Measurements from ENCODE around the gene ASPDH. TPM values are rescaled to one million over a fixed set of nuclear protein-coding genes. Genes with fewer than 3 reads are reported as not detected.

Gene ASPDH
- total and polyA plus RNA-seq, 2 experiments from 2014 or later = not detected

GRCh38 chr19:50549927-50550593 lies 36.3 kb upstream of the ASPDH start:
- H3K4me2 ChIP-seq (ENCODE audit: unreplicated experiment) = no peak overlapping the region
- no peak for TF ChIP-seq EZH2 (IDR thresholded peaks at IDR 0.05; ENCODE audit: insufficient read depth, poor library complexity, severe bottlenecking)
- TF ChIP-seq EZH2phosphoT487 (IDR thresholded peaks at IDR 0.05; ENCODE audit: insufficient read depth, low read depth) = no peak
- no peak for DNase-seq
- no peaks in the 10 kb centered on the region for H4K20me1 ChIP-seq (ENCODE audit: insufficient read depth)
- H3K36me3 ChIP-seq (ENCODE audit: low read depth) = no peaks in the 10 kb centered on the region
- no peak overlapping the region for H3K9ac ChIP-seq
- no peaks in the 10 kb centered on the region for H3K79me2 ChIP-seq (ENCODE audit: insufficient read depth)
- no peak overlapping the region for H3K4me3 ChIP-seq
- H3K9me2 ChIP-seq (ENCODE audit: insufficient read depth) = no peaks in the 10 kb centered on the region
- 56 to 58% methylated on average over 17 of the region's 17 CpGs for WGBS, 2 experiments (ENCODE audit: low coverage in 1 of 2, low lambda C conversion rate in 2 of 2, missing lambda C conversion rate in 2 of 2)
- in situ Hi-C loops (cut with MboI) = loop anchor here (10.0 kb wide), 1 partner anchor 235 kb away; no protein-coding TSS in a partner anchor
- H3K9me3 ChIP-seq (ENCODE audit: low read depth) = no peaks in the 10 kb centered on the region
- no peak overlapping the region for H2AFZ ChIP-seq
- H3F3A ChIP-seq (ENCODE audit: insufficient read depth) = no peaks in the 10 kb centered on the region
- H3K27ac ChIP-seq = no peak overlapping the region
- H3K27me3 ChIP-seq (replicated peaks; ENCODE audit: insufficient read depth) = peaks cover 6% of the 10 kb centered on the region; the same call in 1 of the 2 replicates
- H3K4me1 ChIP-seq (ENCODE audit: insufficient read depth) = no peaks in the 10 kb centered on the region

DNA sequence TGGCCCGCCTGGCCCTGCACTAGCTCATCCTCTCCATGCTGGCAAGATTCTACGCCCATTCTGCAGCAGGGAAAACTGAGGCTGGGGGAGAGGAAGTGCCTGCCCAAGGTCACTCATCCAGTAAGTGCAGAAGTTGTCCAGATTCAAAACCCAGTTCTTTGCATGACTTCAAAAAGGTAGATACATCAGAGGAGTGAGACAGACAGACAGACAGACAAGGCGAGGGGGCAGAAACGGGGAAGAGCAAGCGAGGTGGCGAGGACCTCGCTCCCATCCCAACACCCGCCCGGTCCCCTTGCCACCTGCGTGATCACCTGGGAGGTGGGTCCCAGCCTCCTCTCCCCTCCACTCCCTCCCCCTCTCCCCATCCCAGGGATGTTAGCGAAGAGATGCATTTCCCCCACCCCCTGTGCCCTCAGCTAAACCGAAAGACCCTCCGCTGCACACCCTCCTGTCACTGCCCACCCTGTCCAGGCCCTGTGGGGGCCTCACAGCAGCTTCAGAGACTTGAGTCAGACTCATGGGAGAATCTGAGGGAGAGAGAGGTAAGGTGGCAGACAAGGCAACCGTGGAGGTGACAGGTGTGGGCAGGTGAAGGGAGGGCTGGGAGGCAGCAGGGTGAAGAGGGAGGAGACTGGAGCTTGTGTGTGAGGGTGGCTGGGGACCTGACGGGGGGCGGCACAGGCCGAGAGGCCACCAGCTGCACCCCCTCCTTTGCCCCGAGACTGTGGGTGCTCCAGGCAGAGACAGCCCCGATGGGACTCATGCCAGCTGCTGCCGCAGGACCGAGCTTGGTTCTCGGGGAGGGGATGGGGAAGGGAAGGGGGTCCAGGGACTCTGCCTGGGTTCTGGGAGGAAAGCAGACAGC lies 35.6 kb upstream of the ASPDH start:
- WGBS, 2 experiments (ENCODE audit: low coverage in 1 of 2, low lambda C conversion rate in 2 of 2, missing lambda C conversion rate in 2 of 2) = 60 to 61% methylated on average over 20 to 22 of the region's 22 CpGs
- in situ Hi-C loops (cut with MboI) = loop anchor here (10.0 kb wide), 1 partner anchor 236 kb away; no protein-coding TSS in a partner anchor

DNA sequence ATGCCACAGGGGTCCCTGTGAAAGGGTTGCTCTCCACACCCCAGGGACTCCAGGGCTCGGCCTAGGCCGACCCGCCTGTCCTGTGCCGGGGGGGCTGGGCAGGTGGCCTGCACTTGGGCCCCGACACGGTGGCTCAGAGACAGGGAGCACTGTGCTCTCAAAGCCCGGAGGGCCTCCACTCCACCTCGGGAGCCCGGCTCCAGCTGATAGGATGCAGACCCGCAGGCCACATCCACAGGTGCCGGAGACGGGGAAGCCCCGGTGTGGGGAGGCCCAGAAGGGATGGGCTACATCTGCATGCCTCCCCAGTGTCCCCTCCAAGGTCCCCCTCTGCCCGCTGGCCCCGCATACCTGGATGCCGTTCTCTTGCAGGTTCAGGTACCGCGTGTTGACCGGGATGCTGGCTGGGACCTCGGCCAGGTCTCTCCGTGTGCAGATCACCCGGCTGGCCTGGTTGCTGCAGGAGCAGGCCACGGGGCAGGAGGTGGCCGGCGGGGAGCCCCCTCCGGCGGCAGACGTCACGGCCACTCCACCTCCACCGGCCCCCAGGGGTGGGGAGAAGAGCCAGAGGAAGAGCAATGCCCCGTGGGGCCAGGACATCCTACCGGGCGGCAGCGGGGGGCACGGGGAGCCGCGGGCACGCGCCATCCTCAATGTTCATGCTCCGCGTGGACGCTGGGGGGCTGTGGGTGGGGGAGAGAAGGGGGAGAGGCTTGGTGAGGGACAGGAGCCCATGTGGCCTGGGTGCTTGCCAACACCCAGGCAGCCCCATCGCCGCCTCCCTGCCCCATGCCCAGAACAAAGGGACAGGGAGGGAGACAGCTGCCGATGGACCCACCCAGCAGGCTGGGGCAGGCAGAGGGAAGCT lies 34.7 kb upstream of the ASPDH start:
- Histone ChIP-seq H3K4me1 (ENCODE audit: insufficient read depth) (no peaks in the 10 kb centered on the region), H3K27me3 (replicated peaks; ENCODE audit: insufficient read depth) (0 out of 2 replicates have a peak, but pooled peaks cover 6% of the 10 kb centered on the region), H3K9me2 (ENCODE audit: insufficient read depth) (no peaks in the 10 kb centered on the region), H3K79me2 (ENCODE audit: insufficient read depth) (no peaks in the 10 kb centered on the region), H2AFZ (no peak overlapping the region), H3F3A (ENCODE audit: insufficient read depth) (no peaks in the 10 kb centered on the region), H3K36me3 (ENCODE audit: low read depth) (no peaks in the 10 kb centered on the region), H3K9me3 (ENCODE audit: low read depth) (no peaks in the 10 kb centered on the region), H3K4me2 (ENCODE audit: unreplicated experiment) (no peak overlapping the region), H3K4me3 (no peak overlapping the region), H3K9ac (no peak overlapping the region), H4K20me1 (ENCODE audit: insufficient read depth) (no peaks in the 10 kb centered on the region), H3K27ac (no peak overlapping the region)
- DNase-seq = no peak
- in situ Hi-C loops (cut with MboI) = loop anchor here (10.0 kb wide), 1 partner anchor 236 kb away; no protein-coding TSS in a partner anchor
- TF ChIP-seq EZH2 (IDR thresholded peaks at IDR 0.05; ENCODE audit: insufficient read depth, poor library complexity, severe bottlenecking) (no peak), EZH2phosphoT487 (IDR thresholded peaks at IDR 0.05; ENCODE audit: insufficient read depth, low read depth) (no peak)
- WGBS, 2 experiments (ENCODE audit: low coverage in 1 of 2, low lambda C conversion rate in 2 of 2, missing lambda C conversion rate in 2 of 2) = 51 to 63% methylated on average over 24 to 37 of the region's 45 CpGs

More for the DNA sequence above, 35.6 kb upstream of the ASPDH start:
- Histone ChIP-seq H3K9me3 (ENCODE audit: low read depth) (no peaks in the 10 kb centered on the region), H4K20me1 (ENCODE audit: insufficient read depth) (no peaks in the 10 kb centered on the region), H3K36me3 (ENCODE audit: low read depth) (no peaks in the 10 kb centered on the region), H3K79me2 (ENCODE audit: insufficient read depth) (no peaks in the 10 kb centered on the region), H3K4me1 (ENCODE audit: insufficient read depth) (no peaks in the 10 kb centered on the region), H3K9me2 (ENCODE audit: insufficient read depth) (no peaks in the 10 kb centered on the region), H3F3A (ENCODE audit: insufficient read depth) (no peaks in the 10 kb centered on the region), H3K4me3 (no peak overlapping the region), H2AFZ (no peak overlapping the region), H3K27ac (no peak overlapping the region), H3K27me3 (replicated peaks; ENCODE audit: insufficient read depth) (0 out of 2 replicates have a peak, but pooled peaks cover 6% of the 10 kb centered on the region), H3K9ac (no peak overlapping the region), H3K4me2 (ENCODE audit: unreplicated experiment) (no peak overlapping the region)
- TF ChIP-seq EZH2phosphoT487 (IDR thresholded peaks at IDR 0.05; ENCODE audit: insufficient read depth, low read depth) (no peak), EZH2 (IDR thresholded peaks at IDR 0.05; ENCODE audit: insufficient read depth, poor library complexity, severe bottlenecking) (no peak)
- DNase-seq = no peak

Measured in GM23248 (cell line).